Stimulated activated CD8-positive, alpha-beta memory T cell treated with anti-CD3 and anti-CD28 coated beads, Interleukin-15, amount 100 ng/mL, for 48 hours (primary cell): ENCODE data around the gene SHROOM2.
"Not testable (repeated sequence)": the region's sequence is repeated elsewhere in the genome, so short reads cannot be mapped to it uniquely, and the experiment has no call there.

Experiments
- DNase-seq, 2 donors: peaks; one replicate each; pipeline ENCODE4 v3.0.0-alpha.2; 2020; ENCODE audit warnings: low read depth in 2 of 2

The SHROOM2 gene

DNA sequence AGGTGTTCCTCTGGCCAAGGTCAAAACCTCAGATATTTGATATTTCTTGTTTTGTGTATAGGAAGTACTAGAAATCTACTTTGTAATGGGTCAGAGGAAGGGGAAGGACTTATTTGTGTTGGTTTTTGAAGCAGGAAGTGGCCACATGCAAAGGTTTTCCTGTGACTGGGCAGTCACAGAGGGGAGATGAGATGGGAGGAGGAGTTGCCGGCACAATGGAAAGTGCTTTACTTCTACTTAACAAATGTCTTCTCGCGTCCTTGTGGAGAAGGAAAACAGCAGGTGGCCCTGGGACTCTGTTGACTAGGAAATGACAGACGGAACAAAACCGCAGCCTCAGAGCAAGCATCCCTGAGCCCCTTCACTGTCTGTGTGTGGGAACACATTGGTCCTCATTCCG is 46.6 kb downstream of the SHROOM2 start:
- no peak for DNase-seq

DNA sequence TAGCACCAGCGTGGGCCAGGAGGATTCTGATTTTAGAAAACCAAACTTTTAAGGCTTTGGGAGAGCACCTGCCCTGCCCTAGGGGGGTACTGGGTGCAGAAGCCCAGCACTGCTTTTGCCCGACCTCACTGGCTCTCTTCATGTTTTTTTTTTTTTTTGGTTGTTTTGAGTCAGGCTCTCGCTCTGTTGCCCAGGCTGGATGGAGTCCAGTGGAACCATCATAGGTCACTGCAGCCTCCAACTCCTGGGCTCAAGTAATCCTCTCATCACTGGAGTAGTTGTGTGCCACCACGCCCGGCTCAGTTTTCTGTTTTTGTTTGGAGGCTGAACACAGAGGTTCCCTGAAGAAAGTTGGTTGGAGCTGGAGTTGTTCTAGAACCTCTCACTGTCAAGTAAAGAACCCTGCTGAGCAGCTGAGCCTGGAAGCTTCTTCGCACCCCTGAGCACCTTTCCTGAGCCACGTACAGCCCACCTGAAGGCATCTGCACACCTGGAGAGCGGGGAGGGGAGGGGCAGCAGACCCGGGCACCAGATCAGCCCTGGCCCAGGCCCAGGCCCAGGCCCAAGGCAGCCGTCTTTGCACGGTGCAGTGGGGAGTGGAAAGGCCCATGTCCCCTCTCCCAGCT is 49.5 kb downstream of the SHROOM2 start:
- no peak for DNase-seq

DNA sequence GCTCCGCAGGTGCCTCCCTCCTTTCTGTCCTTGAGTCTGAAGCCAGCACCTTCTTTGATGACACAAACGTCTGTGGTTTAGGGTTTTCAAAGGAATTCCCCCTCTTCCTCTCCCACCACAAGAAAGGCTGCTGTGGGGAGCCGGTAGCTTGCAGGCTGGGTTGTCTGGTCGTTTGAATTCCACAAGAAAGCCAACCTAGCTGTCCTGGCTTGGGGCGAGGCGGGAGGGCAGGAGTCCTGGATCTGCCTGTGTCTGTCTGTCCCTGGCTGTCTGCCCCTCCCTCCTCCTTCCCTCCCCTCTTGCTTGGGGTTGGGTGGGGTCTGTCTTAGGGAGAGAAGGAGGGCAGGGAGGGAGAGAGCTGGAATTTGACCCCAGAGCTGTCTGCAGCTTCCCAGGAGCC is 56.3 kb downstream of the SHROOM2 start:
- DNase-seq = no peak

DNA sequence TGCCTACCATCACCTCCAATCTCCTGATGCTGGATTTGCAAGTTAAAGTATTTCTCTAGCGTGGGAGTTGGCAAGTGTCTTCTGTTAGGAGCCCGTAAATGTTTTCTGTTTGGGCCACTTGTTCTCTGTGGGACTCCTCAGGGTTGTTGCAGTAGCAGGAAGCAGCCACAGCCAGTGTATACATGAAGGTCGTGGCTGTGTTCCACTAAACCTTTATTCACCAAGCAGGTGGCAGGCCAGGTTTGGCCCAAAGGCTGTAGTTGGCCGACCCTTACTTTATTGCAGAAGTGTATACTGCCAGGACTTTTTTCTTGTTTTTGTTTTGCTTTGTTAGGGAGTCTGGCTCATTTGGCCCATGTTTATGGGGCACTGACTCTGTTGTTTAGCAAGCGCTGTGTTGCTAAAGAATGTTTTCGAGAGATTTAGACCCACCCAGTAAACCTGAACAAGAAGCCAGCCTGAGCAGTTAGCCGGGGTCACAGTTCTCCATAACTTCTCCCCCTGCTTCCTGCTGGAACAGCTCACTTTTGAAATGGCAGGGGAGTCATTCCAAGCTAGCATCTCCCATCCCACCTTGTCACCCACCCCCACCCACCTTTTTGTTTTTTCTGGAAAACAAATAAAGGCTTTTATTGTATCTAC is 58.8 kb downstream of the SHROOM2 start:
- no peak for DNase-seq

DNA sequence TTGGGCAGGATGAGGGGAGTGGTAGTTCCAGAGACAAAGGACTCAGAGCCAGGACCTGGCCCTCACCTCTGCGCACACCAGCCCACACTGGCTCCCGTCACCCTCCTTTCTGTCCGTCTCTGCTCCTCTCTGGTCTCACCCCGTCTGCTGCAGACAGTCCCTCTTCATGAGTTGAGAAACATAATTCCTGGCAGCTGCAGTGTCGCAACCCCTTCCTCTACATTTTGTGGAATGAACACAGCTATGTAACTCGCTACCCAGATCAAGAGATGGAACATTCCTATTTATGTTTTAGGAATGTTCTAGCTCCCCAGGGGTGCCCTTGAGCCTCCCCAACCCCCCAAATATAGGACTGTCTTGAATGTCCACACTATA is 59.3 kb downstream of the SHROOM2 start:
- DNase-seq = no peak

DNA sequence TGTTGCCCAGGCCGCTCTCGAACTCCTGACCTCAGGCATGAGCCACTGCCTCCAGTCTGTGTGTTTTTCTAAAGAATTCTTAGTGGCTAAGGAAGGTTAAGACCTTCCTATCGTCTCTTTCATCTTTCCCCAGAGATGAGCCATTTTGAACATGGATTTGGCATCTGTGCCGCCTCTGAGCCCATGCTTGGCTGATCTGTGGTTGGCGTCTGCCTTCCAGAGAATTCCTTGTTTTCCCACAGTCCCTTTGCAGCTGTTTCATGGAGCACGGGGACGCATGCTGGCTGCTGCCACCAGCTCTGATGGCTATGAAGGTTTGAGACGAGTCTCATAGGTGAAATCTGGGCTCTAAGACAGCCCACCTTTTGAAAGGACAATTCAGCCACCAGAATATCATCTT is 60.4 kb downstream of the SHROOM2 start:
- no peak for DNase-seq

DNA sequence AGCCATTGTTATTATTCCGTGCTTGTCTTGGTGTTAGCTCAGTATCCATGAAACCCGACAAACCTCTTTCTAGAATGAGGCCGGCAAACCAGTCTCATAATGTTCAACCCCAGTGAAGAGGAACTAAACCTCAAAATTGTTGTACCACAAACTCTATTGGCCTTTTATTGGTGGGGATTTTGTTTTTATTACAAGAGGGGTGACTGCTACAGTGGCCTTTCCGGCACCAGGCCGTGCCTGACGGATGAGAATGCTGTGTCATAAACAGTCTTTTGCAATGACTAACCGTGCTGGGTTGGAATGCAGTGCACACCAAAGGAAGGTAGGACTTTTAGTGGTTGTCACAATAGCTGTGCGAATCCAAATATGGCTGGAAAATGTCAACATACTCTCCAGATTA is 60.8 kb downstream of the SHROOM2 start:
- no peak for DNase-seq

DNA sequence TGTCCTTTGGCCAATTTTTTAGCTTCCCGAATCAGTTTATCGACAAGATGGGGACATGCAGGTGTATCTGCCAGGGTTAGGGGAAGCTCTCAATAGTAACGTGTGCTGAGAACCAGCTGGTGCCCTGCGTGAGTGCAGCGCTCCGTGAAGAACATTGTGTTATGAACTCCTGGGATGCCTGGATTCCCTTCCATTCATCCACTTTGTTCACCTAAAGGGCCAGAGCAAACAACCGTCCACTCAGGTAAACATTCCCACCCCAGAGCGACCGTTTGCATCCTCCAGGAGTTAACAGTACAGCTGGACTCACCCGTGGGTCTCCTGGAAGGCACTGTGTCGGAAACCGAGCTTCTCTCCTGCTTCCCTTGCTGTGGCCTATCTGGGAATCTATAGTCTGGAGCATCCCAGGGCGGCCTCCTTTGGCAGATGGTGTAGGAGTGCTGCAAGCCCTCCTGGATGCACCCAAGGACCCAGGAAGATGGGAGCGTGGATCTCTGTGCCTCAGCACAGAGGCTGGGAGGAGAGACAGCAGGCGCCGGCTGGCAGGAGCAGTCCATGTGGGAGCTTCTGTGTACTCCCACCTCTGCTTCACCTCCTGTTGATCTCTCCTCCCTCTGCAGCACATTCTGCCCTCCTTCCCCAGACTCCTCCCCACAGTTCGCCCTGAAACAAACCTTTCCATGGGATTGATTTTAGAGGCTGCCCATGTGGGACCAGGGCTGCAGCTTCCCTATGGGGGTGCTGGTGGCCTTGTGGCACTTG is 62.7 kb downstream of the SHROOM2 start:
- DNase-seq = no peak

DNA sequence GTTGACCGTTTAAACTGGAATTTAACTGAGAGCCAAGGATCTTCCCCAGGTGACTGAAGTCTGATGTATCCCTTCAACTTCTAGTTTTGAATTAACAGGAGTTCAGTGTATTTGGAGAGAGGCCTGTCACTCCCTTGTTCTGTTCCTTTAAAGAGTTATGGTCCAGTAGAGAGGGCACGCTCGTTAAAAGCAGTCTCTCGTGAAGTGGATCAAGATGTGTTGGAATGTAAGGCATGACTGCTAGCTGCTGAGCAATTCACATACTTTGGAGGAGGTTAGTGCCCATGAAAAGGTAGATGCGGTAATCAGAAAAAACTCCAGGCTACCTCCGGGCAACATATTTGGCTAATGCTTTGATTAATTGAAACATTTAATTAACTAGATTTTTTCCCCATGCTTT is 65.7 kb downstream of the SHROOM2 start:
- no peak for DNase-seq

DNA sequence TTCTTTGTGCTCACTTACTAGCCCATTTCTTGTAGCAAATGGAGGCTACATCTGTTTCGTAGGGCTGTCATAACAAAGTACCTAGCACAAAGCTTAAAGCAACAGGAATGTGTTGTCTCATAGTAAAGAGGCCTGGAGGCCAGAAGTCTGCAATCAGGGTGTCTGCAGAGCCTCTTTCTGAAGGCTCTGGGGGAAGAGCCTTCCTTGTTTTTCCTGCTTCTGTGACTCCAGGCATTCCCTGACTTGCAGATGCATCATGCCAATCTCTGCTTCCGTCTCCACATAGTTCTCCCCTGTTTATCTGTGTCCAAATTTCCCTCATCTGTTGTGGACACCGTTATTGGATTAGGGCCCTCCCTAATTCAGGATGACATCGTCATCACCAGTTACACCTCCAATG is 67.1 kb downstream of the SHROOM2 start:
- DNase-seq = no peak

DNA sequence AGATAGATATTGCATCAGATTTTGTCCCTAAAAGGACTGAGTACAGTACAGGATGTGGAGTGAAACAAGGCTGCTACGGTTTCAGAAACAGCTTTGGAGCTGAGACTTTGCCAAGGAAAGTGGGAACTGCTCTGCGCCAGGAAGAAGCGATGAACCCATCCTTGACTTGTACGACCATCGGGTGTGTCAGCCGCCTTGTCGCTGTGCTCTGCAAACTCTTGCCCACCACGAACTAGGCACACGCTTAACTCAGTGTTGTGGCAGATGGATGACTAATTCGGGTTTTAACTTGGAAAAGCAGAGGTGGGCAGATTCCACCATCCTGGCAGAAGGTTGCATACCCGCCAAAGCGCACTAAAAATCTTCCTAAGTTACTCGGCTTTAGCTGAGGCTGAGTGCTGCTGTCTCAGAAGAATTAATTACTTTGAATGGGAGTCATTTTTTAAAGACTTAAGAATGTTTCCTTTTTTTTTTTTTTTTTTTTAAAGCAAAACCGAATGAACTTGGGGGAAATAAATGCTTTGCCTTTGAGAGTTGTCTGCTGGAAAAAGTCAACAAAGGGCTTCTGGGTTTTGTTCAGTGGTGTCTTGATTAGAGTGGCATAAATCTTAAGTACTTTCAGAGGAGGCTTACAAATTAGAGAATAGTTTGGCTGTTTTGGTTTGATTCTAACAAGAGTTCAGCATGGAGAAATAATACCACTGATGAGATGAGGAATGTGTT is 69.5 kb downstream of the SHROOM2 start:
- DNase-seq = no peak

DNA sequence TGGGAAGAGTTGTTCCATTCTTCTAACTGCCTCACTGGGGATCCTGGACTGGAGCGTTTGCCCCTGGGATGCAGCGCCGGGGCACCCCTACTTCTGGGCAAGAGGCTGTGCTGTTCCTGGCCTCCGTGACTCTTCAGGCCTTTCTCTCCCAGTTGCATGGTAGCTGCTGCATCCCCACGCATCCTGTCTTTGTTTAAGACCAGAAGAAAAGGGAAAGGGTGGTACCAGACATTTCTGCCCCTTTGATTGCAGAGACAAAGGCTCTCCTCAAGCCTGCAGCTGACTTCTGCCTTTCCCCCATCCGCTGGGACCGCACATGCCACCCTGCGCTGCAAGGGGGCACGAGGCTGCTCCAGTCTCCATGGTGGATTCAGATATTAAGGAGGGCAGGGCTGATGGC is 70.4 kb downstream of the SHROOM2 start:
- no peak for DNase-seq

DNA sequence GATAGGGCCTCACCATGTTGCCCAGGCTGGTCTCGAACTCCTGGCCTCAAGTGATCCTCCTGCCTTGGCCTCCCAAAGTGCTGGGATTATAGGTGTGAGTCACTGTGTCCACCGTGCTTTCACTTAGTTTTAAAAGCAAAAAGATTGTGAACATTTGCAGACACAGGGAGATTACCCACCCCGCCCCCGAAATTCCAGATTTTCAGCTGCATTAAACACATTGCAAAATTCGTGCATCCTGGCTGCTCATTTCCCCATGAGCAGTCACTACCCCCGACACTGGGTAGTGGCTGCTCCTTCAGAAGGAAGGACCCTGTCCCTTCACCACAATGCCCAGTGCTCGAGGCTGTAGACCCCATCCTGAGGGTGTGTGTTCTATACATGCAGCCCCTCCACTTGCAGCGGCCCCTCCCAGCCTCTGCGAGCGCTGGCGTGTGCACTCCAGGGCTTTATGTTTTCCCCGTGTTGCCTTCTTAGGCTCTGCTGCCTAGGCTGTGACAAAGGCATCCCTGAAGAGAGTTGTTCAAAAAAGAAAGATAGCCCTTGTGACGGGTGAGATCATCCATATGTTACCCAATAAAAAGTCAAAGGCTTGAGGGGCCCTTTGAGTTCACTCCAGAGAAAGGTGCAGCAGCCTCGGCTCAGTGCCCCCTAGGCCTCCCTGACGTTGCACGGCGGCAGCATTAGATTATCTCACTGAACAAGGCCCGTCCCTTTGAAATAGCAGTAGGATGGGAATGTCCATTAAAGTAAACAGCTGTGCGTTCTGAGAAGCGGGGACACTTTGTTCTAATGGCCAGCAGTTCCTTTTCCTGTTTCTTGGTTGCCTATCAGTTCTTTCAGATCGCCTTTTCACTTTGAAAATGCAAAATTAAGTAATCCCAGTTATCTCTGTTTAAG is 71.6 kb downstream of the SHROOM2 start:
- DNase-seq = no peak

DNA sequence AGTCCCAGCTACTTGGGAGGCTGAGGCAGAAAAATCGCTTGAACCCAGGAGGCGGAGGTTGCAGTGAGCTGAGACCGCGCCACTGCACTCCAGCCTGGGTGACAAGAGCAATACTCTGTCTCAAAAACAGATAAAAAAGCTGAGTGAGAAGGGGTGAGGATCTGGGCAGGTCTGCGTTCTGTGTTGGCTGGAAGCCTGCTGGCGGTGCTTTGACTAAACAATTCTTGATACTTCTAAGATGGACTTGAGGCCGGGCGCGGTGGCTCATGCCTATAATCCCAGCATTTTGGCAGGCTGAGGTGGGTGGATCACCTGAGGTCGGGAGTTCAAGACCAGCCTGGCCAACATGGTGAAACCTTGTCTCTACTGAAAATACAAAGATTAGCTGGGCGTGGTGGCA is 72.5 kb downstream of the SHROOM2 start:
- DNase-seq = not testable (repeated sequence)

DNA sequence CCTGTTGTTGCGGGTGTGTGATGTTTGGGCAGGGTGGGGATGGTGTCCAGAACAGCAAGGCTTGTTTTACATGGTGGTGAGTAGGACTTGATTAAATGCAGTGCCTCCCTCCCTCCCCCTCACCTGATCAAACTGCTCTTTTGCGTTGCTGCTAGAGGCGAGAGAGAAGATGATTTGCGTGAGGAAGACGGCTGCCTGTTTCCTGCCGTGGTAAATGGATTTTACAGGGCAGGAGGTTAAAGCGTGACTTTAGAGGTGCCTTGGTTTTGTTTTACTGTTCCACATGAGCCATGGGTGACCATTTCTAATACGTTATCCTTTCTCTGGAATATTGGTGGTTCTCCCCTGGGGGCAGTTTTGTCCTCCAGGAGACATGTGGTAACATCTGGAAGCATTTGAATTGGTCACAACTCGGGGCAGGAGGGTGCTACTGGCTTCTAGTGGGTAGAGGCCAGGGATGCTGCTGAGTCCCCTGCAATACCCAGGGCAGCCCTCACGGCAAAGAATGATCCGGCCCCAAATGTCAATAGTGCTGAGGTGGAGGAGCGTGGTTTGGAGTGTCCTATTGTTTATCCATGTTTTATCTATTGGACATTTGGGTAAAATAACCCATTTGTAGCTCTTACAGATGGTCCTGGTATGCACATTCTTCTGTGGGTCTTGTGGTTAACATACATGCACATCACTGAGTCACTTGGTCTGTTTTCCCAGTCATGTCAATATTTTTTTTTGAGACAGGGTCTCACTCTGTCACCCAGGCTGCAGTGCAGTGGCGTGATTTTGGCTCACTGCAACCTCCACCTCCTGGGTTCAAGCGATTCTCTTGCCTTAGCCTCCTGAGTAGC is 73.7 kb downstream of the SHROOM2 start:
- DNase-seq = no peak

DNA sequence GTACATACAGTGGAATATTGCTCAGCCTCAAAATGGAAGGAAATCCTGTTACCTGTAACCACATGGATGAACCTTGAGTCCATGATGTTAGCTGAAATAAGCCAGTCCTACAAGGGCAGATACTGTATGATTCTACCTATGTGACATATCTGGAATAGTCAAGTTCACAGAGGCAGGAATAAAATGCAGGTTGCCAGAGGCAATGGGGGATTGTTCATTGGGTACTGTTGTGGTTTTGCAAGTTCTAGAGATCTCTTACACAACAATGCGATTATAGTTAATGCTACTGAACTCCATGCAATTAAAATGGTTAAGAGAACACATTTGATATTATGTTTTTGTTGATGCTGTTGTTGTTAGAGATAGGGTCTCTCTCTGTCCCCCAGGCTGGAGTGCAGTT is 74.6 kb downstream of the SHROOM2 start:
- no peak for DNase-seq

DNA sequence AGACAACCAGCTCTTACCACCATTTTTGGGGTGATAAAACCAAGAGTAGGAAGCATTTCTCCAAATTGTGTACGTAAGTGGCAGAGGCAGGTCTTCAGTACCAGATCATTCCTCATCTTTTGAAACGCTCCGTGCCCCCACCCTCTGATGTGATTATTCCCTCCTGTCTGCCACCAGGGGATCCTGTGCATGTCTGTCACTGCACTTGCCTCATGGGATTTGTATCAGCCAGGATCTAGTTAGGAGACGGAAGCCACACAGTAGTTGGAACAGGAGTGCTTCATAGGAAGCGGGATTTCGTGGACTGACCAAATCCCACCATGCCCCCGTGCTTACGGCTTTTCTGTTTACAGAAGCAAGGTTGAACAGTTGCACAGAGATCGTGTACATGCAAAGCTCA is 75.5 kb downstream of the SHROOM2 start:
- no peak for DNase-seq

DNA sequence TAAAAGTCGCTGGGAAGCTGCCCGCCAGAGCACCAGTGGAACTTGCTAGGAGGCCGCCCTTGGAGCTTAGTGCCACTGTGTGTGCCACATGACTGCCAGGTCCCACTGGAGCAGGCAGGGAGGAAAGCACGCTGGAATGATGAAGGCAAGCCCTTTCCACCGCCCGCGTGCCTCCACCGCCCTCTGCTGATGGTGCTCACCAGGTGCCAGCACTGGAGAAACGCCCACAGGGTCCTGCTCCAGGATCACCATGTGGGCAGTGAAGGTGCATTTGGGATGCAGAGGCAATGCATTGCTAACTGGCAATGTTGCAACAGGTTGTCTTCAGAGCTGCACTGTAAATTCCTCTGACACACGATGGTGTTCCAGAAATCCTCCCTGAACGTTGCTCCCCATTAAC is 76.3 kb downstream of the SHROOM2 start:
- no peak for DNase-seq

DNA sequence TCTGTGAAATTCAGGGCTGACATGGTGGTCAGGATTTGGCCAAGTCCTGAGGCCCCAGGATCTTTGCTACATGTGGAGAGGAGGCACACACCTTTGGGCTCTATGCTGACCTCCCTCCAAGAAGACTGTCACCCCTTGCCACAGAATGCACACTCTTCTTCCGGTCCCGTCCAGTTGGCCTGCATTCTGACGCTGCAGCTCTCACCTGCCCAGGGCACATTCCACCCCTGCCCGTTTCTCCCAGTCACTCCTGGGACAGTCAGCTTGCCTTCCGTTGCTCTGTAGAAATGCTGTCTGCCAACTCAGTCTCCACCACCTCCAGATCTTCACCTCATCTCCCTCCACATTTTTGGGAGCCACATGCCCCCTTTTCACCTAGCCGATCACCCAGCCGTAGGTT is 76.7 kb downstream of the SHROOM2 start:
- DNase-seq = no peak

DNA sequence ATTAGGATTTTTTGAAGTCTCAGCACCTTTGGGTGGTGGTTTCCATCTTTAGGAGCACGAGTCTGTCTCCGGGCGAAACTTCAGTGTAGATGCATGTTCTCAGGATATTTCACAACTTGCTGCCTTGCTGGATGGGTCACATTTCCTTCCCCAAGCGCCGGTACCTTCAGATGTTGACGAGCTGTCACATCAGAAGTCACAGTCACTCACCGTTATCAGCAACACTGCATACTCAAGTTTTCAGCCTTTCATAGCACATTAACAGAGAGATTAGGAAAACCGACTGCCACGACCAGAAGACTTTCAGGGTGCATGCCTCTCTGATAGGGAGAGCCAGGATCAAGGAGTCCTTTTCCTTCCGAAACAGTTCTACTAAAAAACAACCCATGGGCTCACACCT is 77.8 kb downstream of the SHROOM2 start:
- DNase-seq = no peak
